Measurements from ENCODE around the gene ATG3. TPM values are rescaled to one million over a fixed set of nuclear protein-coding genes. Genes with fewer than 3 reads are reported as not detected.
A peak's percentile ranks its signal among the peaks of the same experiment; 100 is the strongest.

Gene ATG3
- total RNA-seq, 1 donor from 2014 or later = 48.6 TPM

- ATAC-seq = peak; percentile 68
These were observed 47.1 kb downstream of the ATG3 start for GRCh38 chr3:112514527-112515128.

GRCh38 chr3:112512320-112512719 is 49.4 kb downstream of the ATG3 start:
- H3K27me3 ChIP-seq = no peaks in the 10 kb centered on the region
- no peak overlapping the region for H3K27ac ChIP-seq
- H3K4me3 ChIP-seq = no peak overlapping the region
- DNase-seq (no peak), ATAC-seq (no peak)
- H3K36me3 ChIP-seq = no peaks in the 10 kb centered on the region
- no peaks in the 10 kb centered on the region for H3K4me1 ChIP-seq
- H3K9me3 ChIP-seq = no peaks in the 10 kb centered on the region
- no peak for TF ChIP-seq CTCF (IDR thresholded peaks at IDR 0.05)
- intact Hi-C loops (cut with DNase I) = no loop called here

More at GRCh38 chr3:112514527-112515128, 47.1 kb downstream of the ATG3 start:
- intact Hi-C loops (cut with DNase I) = no loop called here
- TF ChIP-seq CTCF (IDR thresholded peaks at IDR 0.05) = no peak
- Histone ChIP-seq H3K4me3 (no peak overlapping the region), H3K36me3 (no peaks in the 10 kb centered on the region), H3K4me1 (no peaks in the 10 kb centered on the region), H3K9me3 (no peaks in the 10 kb centered on the region), H3K27ac (no peak overlapping the region), H3K27me3 (no peaks in the 10 kb centered on the region)
- no peak for DNase-seq

- TF ChIP-seq CTCF (IDR thresholded peaks at IDR 0.05) = no peak
- ATAC-seq (no peak), DNase-seq (no peak)
- no peaks in the 10 kb centered on the region for H3K36me3 ChIP-seq
- H3K4me1 ChIP-seq = no peaks in the 10 kb centered on the region
- no peaks in the 10 kb centered on the region for H3K27me3 ChIP-seq
- no peak overlapping the region for H3K27ac ChIP-seq
- no peaks in the 10 kb centered on the region for H3K9me3 ChIP-seq
- no peak overlapping the region for H3K4me3 ChIP-seq
- intact Hi-C loops (cut with DNase I) = no loop called here
These were observed 52.9 kb downstream of the ATG3 start for GRCh38 chr3:112508860-112509259.

- no peak for TF ChIP-seq CTCF (IDR thresholded peaks at IDR 0.05)
- H3K36me3 ChIP-seq = no peaks in the 10 kb centered on the region
- DNase-seq (no peak), ATAC-seq (no peak)
- H3K4me3 ChIP-seq = no peak overlapping the region
- no peaks in the 10 kb centered on the region for H3K4me1 ChIP-seq
- H3K27ac ChIP-seq = no peak overlapping the region
- H3K27me3 ChIP-seq = no peaks in the 10 kb centered on the region
- no peaks in the 10 kb centered on the region for H3K9me3 ChIP-seq
- intact Hi-C loops (cut with DNase I) = no loop called here
These were observed 53.5 kb downstream of the ATG3 start for GRCh38 chr3:112508261-112508660.

- no peaks in the 10 kb centered on the region for H3K9me3 ChIP-seq
- no peaks in the 10 kb centered on the region for H3K36me3 ChIP-seq
- H3K4me1 ChIP-seq = no peaks in the 10 kb centered on the region
- no peak for TF ChIP-seq CTCF (IDR thresholded peaks at IDR 0.05)
- ATAC-seq (no peak), DNase-seq (no peak)
- intact Hi-C loops (cut with DNase I) = no loop called here
- no peaks in the 10 kb centered on the region for H3K27me3 ChIP-seq
- H3K27ac ChIP-seq = no peak overlapping the region
- no peak overlapping the region for H3K4me3 ChIP-seq
These were observed 55.9 kb downstream of the ATG3 start for GRCh38 chr3:112505907-112506306.

GRCh38 chr3:112504123-112504522 is 57.6 kb downstream of the ATG3 start:
- no peak for TF ChIP-seq CTCF (IDR thresholded peaks at IDR 0.05)
- DNase-seq = no peak
- intact Hi-C loops (cut with DNase I) = no loop called here
- Histone ChIP-seq H3K4me1 (no peaks in the 10 kb centered on the region), H3K36me3 (no peaks in the 10 kb centered on the region), H3K4me3 (no peak overlapping the region), H3K27ac (no peak overlapping the region), H3K9me3 (no peaks in the 10 kb centered on the region), H3K27me3 (no peaks in the 10 kb centered on the region)
- no peak for ATAC-seq
